Stimulated activated effector memory CD8-positive, alpha-beta T cell treated with anti-CD3 and anti-CD28 coated beads, Interleukin-12 subunit alpha, Interleukin-12 subunit beta, amount 100 ng/mL, for 72 hours (primary cell): ENCODE results near the gene MYOZ3.
A peak's percentile ranks its signal among the peaks of the same experiment; 100 is the strongest.

Experiments
- ATAC-seq: fragments of 150-1000 bp; cut with Tn5 transposase; 2 replicates; pipeline ENCODE4 v1.10.0; 2021
- DNase-seq, 2 donors: peaks; one replicate each; pipeline ENCODE4 v3.0.0; 2021 to 2022; ENCODE audit warnings: low spot score in 2 of 2
- H3K27ac Mint-ChIP-seq: one replicate; pipeline ENCODE4 v1.8.0; 2022; ENCODE audit warnings: mild to moderate bottlenecking, mixed read lengths
- H3K36me3 Mint-ChIP-seq: one replicate; pipeline ENCODE4 v1.8.0; 2022; ENCODE audit warnings: mild to moderate bottlenecking, mixed read lengths
- H3K4me1 Mint-ChIP-seq: one replicate; pipeline ENCODE4 v1.8.0; 2022; ENCODE audit warnings: mixed read lengths
- H3K4me3 Mint-ChIP-seq: one replicate; pipeline ENCODE4 v1.8.0; 2022; ENCODE audit warnings: mild to moderate bottlenecking, mixed read lengths
- H3K9me3 Mint-ChIP-seq: one replicate; pipeline ENCODE4 v1.8.0; 2022; ENCODE audit warnings: mixed read lengths

Gene MYOZ3

GRCh38 chr5:150675069-150675468, 14.0 kb downstream of the MYOZ3 start:
- ATAC-seq (no peak), DNase-seq (no peak)
- Mint-ChIP-seq H3K27ac (no peak overlapping the region), H3K4me3 (no peak overlapping the region), H3K4me1 (no peaks in the 10 kb centered on the region), H3K36me3 (no peaks in the 10 kb centered on the region), H3K9me3 (no peaks in the 10 kb centered on the region)

- H3K36me3 Mint-ChIP-seq: no peaks in the 10 kb centered on the region
- H3K27ac Mint-ChIP-seq: no peak overlapping the region
- no peak overlapping the region for H3K4me3 Mint-ChIP-seq
- H3K9me3 Mint-ChIP-seq: no peaks in the 10 kb centered on the region
- H3K4me1 Mint-ChIP-seq: no peaks in the 10 kb centered on the region
- DNase-seq (no peak), ATAC-seq (no peak)
These were observed 15.5 kb downstream of the MYOZ3 start for GRCh38 chr5:150676578-150676977.

- DNase-seq (no peak), ATAC-seq (no peak)
- Mint-ChIP-seq H3K4me3 (no peak overlapping the region), H3K27ac (peak overlapping the region; percentile 65), H3K4me1 (no peaks in the 10 kb centered on the region), H3K36me3 (peaks cover 71% of the 10 kb centered on the region), H3K9me3 (no peaks in the 10 kb centered on the region)
These were observed 28.1 kb downstream of the MYOZ3 start for GRCh38 chr5:150689120-150689519.

- H3K4me1 Mint-ChIP-seq: no peaks in the 10 kb centered on the region
- DNase-seq (no peak), ATAC-seq (no peak)
- no peak overlapping the region for H3K4me3 Mint-ChIP-seq
- H3K36me3 Mint-ChIP-seq: peaks cover 87% of the 10 kb centered on the region
- H3K27ac Mint-ChIP-seq: no peak overlapping the region
- H3K9me3 Mint-ChIP-seq: no peaks in the 10 kb centered on the region
These were observed 29.7 kb downstream of the MYOZ3 start for GRCh38 chr5:150690760-150691159.

- Mint-ChIP-seq H3K27ac (peak overlapping the region; percentile 40), H3K9me3 (no peaks in the 10 kb centered on the region), H3K4me3 (no peak overlapping the region), H3K36me3 (peaks cover 94% of the 10 kb centered on the region), H3K4me1 (no peaks in the 10 kb centered on the region)
- DNase-seq: no peak
- no peak for ATAC-seq
These were observed 31.2 kb downstream of the MYOZ3 start for GRCh38 chr5:150692276-150692675.

GRCh38 chr5:150694612-150695011, 33.6 kb downstream of the MYOZ3 start:
- Mint-ChIP-seq H3K4me3 (no peak overlapping the region), H3K27ac (peak overlapping the region; percentile 40), H3K4me1 (no peaks in the 10 kb centered on the region), H3K9me3 (no peaks in the 10 kb centered on the region), H3K36me3 (peaks cover 96% of the 10 kb centered on the region)
- DNase-seq: no peak
- no peak for ATAC-seq

- Mint-ChIP-seq H3K9me3 (no peaks in the 10 kb centered on the region), H3K27ac (no peak overlapping the region), H3K4me3 (no peak overlapping the region), H3K36me3 (peaks cover 40% of the 10 kb centered on the region), H3K4me1 (no peaks in the 10 kb centered on the region)
- ATAC-seq (peak; percentile 47), DNase-seq (peak in 1 of 2 donors; percentile 5)
These were observed 39.2 kb downstream of the MYOZ3 start for GRCh38 chr5:150700246-150700593.

- Mint-ChIP-seq H3K36me3 (peaks cover 34% of the 10 kb centered on the region), H3K27ac (no peak within 1 kb of the TSS), H3K4me3 (no peak within 1 kb of the TSS), H3K9me3 (no peaks in the 10 kb centered on the region), H3K4me1 (no peaks in the 10 kb centered on the region)
- DNase-seq (peak; percentile 76 to 92), ATAC-seq (peak; percentile 97)
These were observed 39.7 kb downstream of the MYOZ3 start, which contains the start of gene RBM22 for GRCh38 chr5:150700594-150701377. Gene RBM22 (minus strand): TSS chr5:150701062. CDS start chr5:150700985, 77 bp downstream.

- Mint-ChIP-seq H3K4me3 (no peak overlapping the region), H3K36me3 (peaks cover 18% of the 10 kb centered on the region), H3K4me1 (no peaks in the 10 kb centered on the region), H3K9me3 (no peaks in the 10 kb centered on the region), H3K27ac (no peak overlapping the region)
- DNase-seq: no peak
- ATAC-seq: no peak
These were observed 42.7 kb downstream of the MYOZ3 start for GRCh38 chr5:150703762-150704161.

- no peak for DNase-seq
- no peaks in the 10 kb centered on the region for H3K9me3 Mint-ChIP-seq
- peaks cover 44% of the 10 kb centered on the region for H3K36me3 Mint-ChIP-seq
These were observed 45.8 kb downstream of the MYOZ3 start for GRCh38 chr5:150706776-150707390.

GRCh38 chr5:150710165-150710564, 49.1 kb downstream of the MYOZ3 start:
- peaks cover 77% of the 10 kb centered on the region for H3K36me3 Mint-ChIP-seq
- H3K27ac Mint-ChIP-seq: no peak overlapping the region
- no peaks in the 10 kb centered on the region for H3K9me3 Mint-ChIP-seq
- H3K4me1 Mint-ChIP-seq: no peaks in the 10 kb centered on the region
- no peak for ATAC-seq
- no peak for DNase-seq
- H3K4me3 Mint-ChIP-seq: no peak overlapping the region

More at GRCh38 chr5:150706776-150707390, 45.8 kb downstream of the MYOZ3 start:
- H3K27ac Mint-ChIP-seq: no peak overlapping the region
- H3K4me1 Mint-ChIP-seq: no peaks in the 10 kb centered on the region
- no peak for ATAC-seq
- H3K4me3 Mint-ChIP-seq: no peak overlapping the region

GRCh38 chr5:150723845-150724244, 62.8 kb downstream of the MYOZ3 start:
- Mint-ChIP-seq H3K4me1 (no peaks in the 10 kb centered on the region), H3K9me3 (no peaks in the 10 kb centered on the region), H3K36me3 (peaks cover 100% of the 10 kb centered on the region), H3K4me3 (no peak overlapping the region), H3K27ac (no peak overlapping the region)
- ATAC-seq: no peak
- DNase-seq: no peak
